SKM-1 (cell line): ENCODE results near the gene COL1A1.
A peak's percentile ranks its signal among the peaks of the same experiment; 100 is the strongest.

Experiments used
- DNase-seq: peaks from one replicate; lab custom pipeline; 2025; ENCODE audit not compliant: unreplicated experiment; lab: John Stamatoyannopoulos, UW

The COL1A1 gene

DNA sequence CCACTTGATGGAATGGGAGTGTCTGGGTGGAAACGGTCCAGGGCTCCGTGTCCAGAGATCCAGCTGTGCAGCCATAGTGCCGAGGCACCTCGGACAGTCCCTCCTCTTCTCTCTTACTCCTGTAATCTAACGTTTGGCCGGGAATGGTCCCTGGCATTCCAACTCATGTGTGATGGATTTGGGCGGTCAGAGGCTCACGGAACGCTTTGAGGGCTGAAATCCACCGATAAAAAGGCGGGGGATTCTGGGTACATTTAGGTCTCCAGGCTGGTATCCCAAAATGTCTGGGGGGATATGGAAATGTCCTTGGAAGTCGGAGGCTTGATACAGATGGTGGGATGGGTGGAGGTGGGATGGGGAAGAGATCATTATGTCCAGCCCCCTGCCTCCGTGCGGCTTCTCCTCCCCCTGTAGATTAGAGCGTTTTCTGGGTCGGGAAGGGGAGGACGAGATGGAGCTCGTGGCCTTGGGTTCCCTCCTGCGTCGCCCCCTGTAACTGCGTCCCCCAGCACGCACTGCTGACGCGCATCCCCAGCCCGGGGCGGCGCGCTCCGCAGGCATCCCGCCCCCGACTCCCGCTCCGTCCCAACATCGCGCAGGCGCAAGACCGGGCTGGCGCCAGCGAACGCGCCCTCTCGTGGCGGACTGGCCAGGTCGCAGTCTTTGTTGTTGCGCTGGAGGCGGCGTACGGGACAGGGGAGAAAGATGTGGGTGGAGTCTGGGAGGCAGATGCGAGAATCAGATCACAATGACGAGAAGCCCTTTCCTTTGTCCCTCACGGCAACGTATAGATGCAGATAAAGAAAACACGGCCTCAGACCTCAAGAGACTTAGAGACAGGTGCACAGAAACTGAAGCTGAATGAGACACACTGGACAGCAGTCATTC is 40.2 kb downstream of the COL1A1 start:
- peak; percentile 81 for DNase-seq

DNA sequence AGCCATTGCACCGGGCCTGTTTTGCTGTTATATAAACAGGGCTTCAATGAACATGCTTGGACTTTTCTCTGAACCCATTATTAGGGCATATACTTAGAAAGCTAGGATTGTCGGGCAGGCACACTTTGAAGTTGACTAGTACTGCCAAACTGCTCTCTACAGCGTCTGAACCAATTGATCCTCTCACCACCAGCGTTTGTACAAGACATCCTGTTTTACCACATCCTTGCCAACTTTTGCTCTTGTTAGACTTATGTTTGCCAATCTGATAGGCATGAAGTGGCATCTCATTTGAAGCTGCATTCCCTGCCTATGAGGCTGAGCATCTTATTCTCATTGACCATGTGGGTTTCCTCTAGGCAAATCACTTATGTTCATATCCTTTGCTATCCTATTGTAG is 43.5 kb downstream of the COL1A1 start:
- no peak for DNase-seq

DNA sequence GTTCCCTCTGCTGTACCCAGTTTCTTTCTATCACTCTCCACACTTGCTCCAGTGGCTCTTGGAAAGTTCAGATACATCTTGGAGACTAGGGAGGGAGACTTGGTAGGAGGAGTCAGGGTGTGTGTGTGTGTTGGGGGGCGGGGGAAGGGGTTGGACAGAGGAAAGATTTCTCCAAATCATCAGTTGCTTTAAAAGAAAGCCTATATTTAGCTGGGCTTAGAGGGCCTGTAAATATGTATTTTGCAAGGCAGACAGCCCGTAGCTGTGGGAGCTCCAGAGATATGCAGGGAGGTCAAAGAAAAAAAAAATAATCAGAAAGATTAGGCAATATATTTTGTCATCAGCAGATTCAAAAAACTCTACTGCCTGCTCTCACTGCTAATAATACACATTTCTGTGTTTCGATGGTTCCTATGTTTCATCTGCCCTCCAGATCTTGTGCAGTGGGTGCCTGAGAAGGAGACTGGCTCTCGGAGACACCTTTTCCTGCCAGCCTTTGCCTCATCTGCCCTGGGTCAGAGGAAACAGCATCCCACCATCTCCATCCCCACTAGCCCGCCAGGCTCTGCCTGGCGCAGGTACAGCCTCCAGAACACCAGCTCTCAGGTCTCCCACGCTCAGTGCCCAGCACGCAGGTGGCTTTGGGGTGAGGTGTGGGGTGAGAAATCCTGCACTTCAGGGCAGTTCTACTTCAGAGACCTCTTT is 46.2 kb downstream of the COL1A1 start:
- DNase-seq = no peak

DNA sequence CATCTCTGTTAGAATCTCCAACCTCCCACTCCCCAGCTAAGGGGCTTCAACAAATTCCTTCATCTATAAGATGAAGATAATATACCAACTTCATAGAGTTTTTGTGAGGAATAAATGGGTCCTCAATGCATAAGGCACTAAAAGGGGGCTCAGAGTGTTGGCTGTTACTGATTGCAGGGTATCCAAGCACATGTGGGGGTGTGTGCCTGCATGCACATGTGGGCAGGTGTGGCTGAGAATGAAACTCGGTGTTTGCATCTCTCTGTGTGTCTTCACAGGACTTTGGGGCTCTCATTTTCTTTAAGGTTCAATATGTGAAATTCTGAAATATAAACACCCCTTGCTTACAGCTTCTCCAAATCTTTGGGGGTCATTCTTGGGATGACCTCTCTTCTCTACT is 46.8 kb downstream of the COL1A1 start:
- DNase-seq = no peak

DNA sequence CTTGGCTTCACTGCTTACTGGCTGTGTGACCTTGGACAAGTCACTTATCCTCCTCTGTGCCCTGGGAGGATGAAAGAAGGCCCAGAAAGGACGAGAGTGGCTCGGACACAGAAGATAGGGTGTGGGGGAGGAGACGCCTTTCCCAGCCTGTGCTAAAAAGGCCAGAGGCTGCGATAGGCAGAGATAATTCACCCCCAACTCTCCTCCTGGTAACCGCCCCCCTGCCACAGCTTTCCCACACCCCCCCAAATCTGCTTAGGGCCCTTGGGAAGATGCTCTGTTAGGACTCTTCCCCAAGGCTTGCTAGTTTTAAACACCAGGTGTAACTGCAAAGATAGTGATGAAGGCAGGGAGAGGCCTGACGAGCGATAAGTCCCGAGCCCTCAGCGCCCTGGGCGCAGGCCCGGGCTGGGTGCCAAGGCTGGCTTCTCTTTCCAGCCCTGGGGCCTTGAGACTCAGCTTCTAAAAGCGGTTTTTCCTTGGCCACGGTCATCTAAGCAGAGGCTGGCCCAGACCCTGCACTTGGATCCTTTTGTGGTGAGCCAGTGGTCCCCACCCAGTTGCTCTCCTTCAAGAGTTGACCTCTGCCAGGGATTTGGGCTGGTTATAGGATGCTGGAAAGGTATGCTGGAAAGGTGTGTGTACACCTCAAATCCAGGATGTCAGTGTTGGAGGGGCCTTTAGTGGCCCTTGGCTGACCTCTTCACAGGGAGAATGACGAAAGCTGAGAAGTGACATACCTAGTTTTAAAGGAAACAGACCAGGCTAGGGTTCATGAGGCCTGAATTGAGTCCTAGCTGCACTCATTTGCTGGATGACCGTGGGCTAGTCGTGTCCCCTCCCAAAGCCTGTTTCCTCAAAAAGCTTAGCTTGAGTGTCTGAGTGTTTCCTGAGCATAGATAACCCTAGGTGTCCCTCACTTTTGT is 47.5 kb downstream of the COL1A1 start:
- no peak for DNase-seq

DNA sequence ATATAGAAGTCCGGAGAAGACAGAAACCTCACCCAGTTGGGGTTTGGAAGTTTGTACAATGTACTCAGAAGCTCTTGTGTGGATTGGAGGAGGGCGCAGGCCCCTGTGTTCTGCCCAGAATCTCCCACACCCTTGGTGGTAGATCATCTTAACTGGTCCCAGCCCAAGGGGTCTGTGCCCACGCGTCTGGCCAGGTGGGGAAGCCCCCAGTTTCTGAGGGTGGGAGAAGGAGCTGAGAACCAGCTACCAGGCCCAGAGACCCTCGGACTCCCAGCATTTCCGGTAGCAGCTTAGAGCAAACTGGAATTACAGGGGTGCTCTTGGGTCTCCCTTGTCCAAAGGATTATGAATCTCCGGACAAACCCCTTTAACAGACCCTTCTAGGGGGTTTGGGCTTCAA is 48.7 kb downstream of the COL1A1 start:
- no peak for DNase-seq

DNA sequence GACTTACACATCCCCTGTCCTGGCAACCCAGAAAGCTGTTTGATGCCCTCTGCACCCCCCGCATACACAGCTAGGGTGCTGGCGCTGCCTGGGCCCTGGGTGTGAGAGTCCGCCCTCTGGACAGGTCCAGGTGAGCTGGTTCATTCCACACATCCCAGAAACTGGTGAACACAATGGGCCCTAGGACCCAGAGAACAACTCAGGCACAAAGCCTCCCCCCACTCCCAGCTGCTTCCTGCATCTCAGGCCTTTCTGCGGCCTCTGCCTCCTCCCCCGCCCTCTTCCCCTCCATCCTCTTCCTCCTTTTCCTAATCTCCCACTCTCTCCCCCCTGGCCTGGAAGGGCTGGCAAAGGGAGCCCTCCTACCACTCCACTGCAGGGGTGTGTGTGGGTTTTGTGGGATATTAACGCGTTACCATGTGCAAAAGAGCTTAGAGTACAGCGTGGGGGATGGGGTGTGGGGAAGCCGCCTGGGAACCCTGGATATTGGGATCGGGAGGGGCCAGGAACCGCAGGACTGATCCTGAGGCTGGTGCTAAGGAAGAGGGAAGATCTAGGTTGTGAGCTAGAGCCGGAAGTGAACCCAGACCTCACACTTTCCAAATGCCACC is 49.4 kb downstream of the COL1A1 start:
- peak; percentile 72 for DNase-seq

DNA sequence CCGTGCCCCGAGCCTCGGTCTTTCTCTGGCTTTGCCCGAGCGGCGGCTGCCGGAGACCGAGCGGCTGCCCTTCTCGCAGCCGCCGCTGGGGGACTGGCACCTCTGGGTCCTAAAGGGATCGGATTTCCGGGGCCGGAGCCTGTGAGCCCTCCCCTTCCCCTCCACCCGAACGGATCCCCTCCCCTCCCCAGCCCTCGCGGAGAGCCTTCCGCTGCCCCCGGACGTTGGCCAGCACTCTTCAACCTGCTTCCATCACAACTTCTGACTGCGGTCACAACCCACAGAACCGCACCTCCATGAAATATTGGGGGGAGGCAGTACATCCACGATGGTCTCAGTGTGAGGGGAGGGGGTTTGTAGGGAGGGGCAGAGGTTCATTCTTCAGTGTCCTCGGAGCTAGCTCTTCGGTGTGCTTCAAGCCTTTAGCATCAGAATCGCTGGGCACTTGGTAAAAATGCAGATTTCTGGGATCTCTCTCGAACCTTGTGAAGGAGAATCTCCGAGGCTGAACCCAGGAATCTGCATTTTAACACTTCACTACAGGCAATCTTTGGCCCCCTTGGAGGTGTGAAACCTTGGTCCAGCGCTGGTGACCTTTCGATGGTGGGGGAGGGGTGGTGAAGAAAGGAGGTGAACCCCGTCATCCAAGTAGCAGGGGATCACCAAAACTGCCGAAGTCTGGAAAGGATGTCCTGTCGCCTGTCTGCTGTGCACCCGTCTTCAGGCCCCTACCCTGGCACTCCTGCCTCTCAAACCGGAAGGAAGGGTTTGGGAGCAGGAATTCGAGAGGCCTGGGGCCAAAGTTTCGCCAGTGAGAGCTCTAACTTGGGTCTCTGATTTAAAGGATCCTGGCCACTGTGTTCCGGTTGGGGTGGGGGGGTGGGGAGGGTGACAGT is 50.1 kb downstream of the COL1A1 start:
- peak; percentile 83 for DNase-seq

DNA sequence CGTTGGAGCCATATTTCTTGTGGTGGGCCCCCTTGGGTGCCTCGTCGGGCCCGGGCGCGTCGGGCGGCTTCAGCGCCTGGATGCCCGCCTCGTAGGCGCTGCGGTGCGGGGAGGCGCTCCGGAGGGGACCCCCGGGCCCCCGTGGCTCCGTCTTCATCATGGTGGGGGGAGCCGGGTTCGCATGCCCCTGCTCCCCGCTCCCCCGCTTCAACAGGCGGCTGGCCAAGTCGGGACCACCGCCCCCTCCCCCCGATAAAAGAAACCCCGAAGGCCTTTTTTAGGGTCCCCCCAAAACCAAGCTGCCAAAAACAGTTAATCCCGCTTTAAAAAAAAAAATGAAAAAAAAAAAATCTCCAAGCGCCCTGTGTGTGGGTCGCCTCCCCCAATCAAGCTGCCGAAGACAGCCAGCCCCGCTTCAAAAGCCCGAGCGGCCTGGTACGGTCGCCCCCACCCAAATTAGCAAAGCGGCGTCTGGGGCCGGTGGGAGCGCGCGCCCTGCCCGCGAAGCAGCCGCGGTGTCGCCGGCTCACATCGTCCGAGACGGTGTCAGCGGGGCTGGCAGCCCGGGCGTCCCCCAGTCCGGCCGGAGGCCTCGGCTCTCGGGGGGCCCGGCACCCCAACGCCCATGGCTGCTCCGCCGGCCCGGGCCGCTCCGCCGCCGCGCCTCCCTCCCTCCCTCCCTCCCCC is 50.9 kb downstream of the COL1A1 start, which contains the start of gene PPP1R9B:
PPP1R9B (minus strand) TSS at position 324 of the 687 bp plus-strand sequence; CDS start at position 160, 164 bp downstream.
- no peak for DNase-seq

DNA sequence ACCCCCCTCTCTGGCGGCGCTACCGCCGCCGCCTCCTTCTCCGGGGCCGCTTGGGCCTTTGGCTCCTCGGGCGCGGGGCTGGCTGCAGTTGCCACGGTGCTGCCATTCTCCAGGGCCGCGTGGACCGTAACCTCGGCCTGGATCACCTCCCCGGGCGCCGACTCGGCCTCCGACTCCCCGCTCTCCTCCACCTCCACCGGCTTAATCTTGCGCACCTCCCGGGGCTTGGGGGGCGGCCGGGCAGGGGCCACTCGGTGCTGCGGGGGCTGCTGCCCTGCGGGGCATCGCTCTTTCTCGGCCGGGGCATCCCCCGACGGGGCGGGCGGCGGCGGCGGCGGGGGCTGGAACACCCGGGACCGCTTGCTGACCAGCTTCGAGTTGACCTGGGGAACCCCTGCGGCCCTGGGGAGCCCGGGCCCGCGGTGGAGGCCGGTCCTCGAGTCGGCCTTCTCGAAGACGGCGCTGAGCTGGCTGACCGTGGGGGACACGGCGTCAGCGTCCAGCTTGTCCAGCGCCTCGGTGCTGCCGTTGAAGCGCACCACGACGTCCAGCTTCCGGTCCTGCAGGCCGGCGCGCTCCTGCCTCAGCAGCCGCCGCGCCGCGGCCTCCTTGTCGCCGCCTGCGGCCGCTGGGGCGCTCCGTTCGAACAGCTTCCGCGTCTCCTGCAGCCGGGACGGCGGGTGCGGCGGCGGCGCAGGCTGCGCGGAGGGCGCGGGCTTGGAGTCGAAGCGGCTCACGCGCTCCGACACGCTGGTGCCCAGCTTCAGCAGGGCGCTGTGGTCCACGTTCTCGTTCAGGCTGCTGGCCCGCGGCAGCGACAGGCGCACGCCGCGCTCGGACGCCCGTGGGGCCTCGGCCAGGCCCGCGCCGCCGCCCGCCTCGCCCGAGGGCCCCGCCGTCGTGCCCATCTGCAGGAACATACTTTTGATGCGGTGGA is 51.7 kb downstream of the COL1A1 start:
- DNase-seq = no peak

DNA sequence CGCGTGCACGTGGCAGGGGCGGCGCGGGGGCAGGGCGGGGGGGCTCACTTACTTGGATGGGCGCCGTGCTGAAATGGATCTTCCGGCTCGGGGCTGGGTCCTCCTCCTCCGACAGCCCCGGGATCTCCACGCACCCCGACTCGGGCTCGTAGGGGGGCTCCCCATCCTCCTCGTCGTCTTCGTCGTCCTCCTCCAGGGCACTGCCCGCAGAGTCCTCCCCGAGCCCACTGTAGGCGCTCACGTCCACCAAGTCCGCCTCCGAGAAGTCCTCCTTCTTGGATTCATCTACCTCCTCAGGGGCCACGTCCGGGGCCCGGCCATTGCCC is 52.4 kb downstream of the COL1A1 start:
- no peak for DNase-seq

DNA sequence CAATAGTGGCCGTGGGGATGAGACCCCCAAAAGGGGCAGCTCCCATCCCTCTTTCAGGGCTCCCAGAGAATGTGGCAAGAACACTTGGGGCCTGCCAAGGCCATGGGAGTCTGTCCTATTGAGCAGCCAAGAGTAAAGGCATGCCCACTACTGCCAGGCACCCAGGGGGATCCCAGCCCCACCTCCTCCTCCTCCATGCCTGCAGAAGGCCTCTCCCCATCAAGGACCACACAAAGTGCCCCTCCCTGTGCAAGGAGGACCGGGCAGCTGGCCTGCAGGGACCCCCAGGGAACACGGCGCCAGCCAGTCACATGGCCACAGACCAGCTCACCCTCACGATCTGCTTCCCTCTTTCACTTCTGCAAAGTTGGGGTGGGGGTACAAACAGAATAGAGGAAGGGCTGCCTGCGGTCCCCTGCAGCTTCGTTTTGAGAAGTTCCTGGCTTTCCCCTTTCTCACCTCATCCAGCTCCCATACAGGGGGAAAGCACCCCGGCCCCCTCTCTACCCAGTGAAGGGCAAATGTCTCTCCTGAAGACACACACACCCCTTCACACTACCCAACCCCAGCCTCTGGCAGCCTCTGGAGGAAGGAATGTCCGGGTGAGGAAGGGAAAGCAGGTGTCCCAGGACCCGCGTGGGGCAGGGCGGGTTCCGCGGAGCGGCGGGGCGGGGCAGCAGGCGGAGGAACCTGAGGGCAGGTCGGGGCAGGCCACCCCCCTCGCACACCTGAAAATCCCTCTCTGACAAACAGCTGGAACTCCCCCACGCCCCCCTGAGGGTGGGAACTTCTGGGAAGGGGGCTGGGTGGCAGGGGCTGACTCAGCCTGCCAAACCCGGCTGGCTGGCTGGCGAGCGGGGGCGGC is 53.0 kb downstream of the COL1A1 start:
- peak; percentile 95 for DNase-seq

DNA sequence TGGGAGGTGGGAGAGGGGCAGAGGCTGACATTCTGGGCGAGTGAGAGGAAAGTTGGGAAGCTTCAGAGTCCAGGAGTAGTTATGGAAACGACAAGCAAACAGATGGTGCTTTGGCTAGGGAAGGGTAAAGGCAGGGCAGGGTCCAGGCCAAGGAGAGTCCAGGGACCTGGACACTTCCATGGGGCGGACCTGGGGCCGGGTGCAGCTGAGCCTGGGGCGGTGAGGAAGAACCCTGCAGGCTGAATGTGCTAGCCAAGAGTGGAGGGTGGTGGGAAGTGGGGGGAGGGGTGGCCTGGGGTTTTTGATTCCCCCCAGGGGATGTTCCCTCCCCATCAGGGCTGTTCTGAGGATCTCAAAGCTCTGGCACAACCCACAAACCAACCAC is 53.6 kb downstream of the COL1A1 start:
- DNase-seq = no peak

DNA sequence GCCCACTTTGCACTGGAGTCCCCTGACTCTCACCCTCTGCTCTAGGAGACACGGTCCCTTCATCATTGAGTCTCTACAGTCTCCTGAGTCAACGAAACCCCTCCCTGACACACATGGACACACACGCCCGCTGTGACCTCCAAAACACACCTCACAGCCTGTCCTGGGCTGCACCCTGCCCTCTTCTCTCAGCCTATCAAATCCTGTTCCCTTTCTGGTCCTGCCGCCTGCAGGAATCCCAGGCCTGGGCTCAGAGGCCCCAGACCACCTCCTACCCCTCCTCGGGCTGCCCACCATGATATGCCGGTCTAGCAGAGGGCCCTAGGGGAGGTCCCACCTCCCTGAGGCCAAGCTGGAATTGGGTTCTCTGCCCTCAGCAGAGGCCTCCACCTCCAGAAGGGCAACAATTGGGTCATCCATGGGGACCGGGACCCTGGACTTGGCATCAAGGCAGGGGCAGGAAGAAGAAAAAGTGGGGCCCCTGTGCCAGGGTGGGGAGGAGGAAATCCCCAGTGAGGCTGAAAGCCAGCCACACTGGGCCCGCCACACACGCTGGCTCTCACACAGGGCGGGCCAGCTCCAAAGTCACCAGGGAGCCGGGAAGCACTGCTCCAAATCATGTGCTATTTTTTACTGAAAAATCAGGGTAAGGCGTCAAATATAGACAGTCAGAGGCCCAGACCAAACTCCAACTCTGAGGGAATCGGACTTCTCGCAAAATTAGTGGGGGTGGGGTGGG is 54.3 kb downstream of the COL1A1 start:
- DNase-seq = no peak

DNA sequence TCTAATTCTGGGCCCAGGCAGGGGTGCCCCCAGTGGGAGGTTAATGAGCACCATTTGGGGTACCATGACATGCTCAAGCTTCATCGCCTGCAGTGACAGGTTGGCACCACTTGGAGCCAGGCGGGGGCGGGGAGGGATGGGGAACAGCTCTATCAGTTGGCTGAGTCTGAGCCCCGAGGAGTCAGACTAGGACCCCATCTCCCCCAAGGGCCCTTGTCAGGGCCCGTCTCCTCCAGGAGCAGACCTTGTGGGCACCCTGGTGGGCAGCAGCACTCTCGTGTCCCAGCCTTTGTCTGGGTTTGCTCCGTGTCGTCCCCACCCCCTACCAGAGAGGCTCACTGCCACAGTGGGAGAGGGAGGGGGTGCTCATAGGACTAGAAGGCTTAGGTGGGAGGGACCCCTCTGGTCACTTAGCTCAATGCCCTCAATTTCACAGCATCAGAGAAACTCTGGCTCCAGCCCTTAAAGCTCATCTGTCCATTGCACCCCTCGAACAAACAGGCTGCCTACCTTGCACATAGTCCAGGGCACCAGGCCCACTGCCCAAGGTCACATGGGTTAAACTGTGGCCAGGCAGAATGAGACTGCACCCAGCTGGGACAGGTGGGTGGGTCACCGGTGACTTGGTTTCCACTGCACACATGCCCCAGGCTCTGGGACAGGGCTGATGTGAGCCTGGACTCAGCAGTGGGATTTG is 55.1 kb downstream of the COL1A1 start:
- no peak for DNase-seq
